Bronchial epithelial cell (primary cell): ENCODE measurements around the gene FASTK. TPM values are rescaled to one million over a fixed set of nuclear protein-coding genes. Genes with fewer than 3 reads are reported as not detected.

ENCODE experiments used
- DNase-seq: peaks from one replicate; pipeline ENCODE4 v3.0.0-alpha.2; 2010; ENCODE audit warnings: low read depth
- FAIRE-seq: peaks from 2 replicates; lab custom pipeline; 2011; peaks lifted over from hg19 to GRCh38; lab: Jason Lieb, UNC
- H3K27me3 ChIP-seq: 2 replicates; pipeline ENCODE4 v1.5.1; 2011; ENCODE audit warnings: low read length; ENCODE audit not compliant: control insufficient read depth, insufficient read depth
- H3K36me3 ChIP-seq: 2 replicates; pipeline ENCODE4 v1.5.1; 2011; ENCODE audit warnings: low read length; ENCODE audit not compliant: control insufficient read depth, insufficient read depth
- H3K4me3 ChIP-seq: 2 replicates; pipeline ENCODE4 v1.5.1; 2011; ENCODE audit warnings: mild to moderate bottlenecking, low read depth, low read length, control low read depth
- total RNA-seq: library from RNA; depleted of rRNA; stranded (reverse); fragments of >200 nt; gene quantifications from 2 replicates; pipeline ENCODE4 v1.2.1, GENCODE V29; 2014
- TF ChIP-seq, protein P1 (sequence below): IDR thresholded peaks from 2 replicates; pipeline ENCODE4 v1.5.1; 2011; ENCODE audit warnings: mild to moderate bottlenecking, moderate library complexity, low read length, control low read depth, inconsistent platforms; ENCODE audit not compliant: insufficient read depth, severe bottlenecking

FASTK gene
- total RNA-seq, 1 donor from 2014 or later: 51.6 TPM

DNA sequence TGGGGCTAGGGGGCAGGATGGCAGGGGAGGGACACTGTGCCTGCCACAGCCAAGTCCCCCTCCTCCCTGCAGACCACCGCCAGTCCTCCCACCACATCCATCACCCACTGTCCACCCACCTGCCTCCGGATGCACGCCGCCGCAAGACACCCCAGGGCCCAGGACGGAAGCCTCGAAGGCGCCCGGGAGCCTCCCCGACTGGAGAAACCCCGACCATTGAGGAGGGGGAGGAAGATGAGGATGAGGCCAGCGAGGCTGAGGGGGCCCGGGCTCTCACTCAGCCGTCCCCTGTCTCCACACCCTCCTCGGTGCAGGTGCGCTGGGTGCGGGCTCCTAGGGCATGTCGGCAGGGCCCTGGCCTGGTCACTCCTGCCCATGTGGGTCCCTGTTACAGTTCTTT is 16.2 kb downstream of the FASTK start:
- H3K27me3 ChIP-seq: no peaks in the 10 kb centered on the region
- FAIRE-seq: no peak
- peaks cover 25% of the 10 kb centered on the region for H3K36me3 ChIP-seq
- H3K4me3 ChIP-seq: no peak overlapping the region
- TF ChIP-seq, protein P1, sequence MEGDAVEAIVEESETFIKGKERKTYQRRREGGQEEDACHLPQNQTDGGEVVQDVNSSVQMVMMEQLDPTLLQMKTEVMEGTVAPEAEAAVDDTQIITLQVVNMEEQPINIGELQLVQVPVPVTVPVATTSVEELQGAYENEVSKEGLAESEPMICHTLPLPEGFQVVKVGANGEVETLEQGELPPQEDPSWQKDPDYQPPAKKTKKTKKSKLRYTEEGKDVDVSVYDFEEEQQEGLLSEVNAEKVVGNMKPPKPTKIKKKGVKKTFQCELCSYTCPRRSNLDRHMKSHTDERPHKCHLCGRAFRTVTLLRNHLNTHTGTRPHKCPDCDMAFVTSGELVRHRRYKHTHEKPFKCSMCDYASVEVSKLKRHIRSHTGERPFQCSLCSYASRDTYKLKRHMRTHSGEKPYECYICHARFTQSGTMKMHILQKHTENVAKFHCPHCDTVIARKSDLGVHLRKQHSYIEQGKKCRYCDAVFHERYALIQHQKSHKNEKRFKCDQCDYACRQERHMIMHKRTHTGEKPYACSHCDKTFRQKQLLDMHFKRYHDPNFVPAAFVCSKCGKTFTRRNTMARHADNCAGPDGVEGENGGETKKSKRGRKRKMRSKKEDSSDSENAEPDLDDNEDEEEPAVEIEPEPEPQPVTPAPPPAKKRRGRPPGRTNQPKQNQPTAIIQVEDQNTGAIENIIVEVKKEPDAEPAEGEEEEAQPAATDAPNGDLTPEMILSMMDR: no peak
- DNase-seq: no peak

DNA sequence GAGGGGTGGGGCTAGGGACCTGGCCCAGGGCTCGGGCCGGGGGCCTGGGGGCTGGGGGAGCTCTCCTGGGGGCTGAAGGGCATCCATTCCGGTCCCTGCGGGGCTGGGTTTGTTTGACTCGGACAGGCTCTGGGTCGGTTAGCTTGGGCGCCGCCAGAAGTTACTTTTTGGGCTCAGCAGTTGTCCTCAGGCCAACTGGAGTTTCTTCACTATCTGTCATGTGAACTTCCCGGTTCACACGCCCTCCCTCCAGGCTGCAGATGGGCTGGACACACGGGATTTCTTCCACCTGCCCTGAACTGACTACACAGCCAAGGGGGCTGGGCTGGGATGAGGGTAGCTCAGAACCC is 17.4 kb downstream of the FASTK start:
- Histone ChIP-seq H3K27me3 (no peaks in the 10 kb centered on the region), H3K36me3 (peaks cover 21% of the 10 kb centered on the region), H3K4me3 (no peak overlapping the region)
- DNase-seq: no peak
- FAIRE-seq: no peak
- TF ChIP-seq, protein P1: no peak

DNA sequence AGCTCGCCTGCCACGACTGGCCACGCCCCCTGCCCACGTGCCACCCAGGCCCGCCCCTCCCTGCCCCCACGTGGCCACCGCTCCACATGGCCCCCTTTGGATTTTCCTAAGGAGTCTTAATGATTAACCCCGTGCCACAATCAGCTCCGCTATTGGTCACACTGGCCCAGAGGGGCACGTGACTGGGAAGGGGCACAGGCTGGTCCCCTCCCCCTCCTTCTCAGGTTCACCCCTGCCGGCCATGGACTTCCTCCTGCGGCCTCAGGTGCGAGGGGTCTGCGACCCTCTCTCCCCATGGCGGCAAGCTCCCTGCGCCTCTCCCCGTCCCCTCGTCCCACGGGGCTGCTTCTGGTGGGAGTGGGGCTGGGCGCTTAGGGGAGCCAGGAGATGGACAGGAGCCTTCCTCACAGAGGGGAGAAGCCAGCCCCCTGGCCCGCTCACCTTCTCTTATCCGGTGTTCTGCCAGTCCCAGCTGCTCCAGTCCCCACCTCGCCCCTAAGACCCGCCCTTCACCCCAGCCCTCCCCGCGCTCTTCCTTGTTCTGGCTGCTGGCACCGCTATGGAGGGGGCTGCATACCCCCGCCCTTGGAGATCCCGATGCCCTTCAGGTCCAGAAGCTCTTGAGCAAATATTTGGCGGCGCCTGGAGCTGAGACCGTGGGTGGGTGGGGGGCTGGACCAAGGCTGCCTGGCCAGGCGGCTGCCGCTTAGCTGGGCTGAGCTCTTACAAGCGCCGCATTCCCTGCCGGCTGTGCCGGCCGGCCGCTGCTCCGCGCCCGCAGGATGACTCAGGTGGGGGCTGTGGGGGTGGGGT is 18.0 kb downstream of the FASTK start:
- FAIRE-seq: no peak
- DNase-seq: no peak
- TF ChIP-seq, protein P1: no peak
- peak overlapping the region; percentile 2 for H3K4me3 ChIP-seq
- H3K36me3 ChIP-seq: peaks cover 17% of the 10 kb centered on the region
- H3K27me3 ChIP-seq: no peaks in the 10 kb centered on the region

DNA sequence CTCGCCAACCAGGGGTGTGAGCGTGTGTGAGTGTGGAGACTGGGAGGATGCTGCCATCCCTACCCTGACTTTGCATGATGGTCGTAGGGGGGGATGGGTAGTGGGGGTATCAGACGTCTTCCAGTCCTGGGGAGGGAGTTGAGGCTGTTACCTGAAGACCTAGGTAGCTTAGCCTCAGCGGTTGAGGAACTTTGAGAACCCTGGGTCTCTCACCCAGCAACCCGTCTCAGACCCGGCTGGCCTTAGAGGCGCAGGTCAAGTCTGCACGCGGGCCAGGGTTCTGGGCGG is 18.6 kb downstream of the FASTK start:
- TF ChIP-seq, protein P1: no peak
- no peak overlapping the region for H3K4me3 ChIP-seq

DNA sequence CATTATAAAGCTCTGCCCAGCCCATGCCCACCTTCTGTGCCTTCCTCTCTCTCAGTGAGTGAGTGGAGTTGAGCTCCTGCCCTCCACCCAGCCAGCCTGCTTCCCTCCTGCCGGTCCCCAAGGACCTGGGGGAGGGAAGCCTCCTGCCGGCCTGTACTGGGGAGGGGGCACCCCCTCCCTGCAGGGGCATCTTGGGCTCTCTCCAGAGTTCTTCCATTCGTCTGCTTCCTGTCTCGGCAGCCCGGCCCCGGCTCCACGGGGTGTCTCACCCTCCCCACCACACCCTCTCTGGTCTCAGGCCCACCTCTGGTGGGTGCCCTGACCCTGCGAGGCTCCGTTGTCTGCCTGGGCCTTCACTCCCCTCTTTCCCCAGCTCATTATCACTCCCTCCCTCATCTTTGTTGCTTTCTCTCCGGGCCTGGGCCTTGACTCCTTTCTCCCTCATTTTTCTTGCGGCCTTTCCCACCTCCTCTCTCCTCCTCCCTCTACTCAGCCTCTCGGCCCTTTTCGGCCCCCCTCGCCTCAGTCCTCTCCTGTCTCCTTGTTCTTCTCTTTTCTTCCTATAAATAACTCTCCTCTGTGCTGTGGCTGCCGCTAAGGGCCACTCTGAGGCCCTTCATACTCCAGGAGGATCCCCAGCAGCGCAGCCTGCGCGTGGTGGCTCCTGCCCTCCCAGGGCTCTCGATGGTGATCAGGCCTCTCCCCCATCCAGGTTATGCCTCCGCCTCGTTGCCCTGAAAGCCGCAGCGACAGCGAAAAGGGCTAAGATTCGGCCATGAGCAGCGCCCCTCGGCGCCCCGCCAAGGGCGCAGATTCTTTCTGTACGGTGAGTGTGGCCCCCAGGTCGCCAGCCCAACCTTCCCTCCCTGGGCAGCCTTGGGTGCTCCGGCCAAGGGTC is 19.1 kb downstream of the FASTK start:
- no peak for DNase-seq
- no peak for FAIRE-seq
- no peak overlapping the region for H3K4me3 ChIP-seq

More for the DNA sequence above, 18.6 kb downstream of the FASTK start:
- DNase-seq: no peak
- no peak for FAIRE-seq
- H3K27me3 ChIP-seq: no peaks in the 10 kb centered on the region
- H3K36me3 ChIP-seq: peaks cover 14% of the 10 kb centered on the region

More for the DNA sequence above, 19.1 kb downstream of the FASTK start:
- TF ChIP-seq, protein P1: no peak
- peaks cover 14% of the 10 kb centered on the region for H3K36me3 ChIP-seq
- H3K27me3 ChIP-seq: no peaks in the 10 kb centered on the region
